Keratinocyte (primary cell): ENCODE measurements around the gene SCTR. TPM values are rescaled to one million over a fixed set of nuclear protein-coding genes. Genes with fewer than 3 reads are reported as not detected.

Source experiments
- DNase-seq: peaks from one replicate; pipeline ENCODE4 v3.0.0-alpha.2; 2011; ENCODE audit warnings: low read depth, missing footprints, low spot score
- FAIRE-seq: peaks from 2 replicates; lab custom pipeline; 2011; peaks lifted over from hg19 to GRCh38; lab: Jason Lieb, UNC
- H2AFZ ChIP-seq: 2 replicates; pipeline ENCODE4 v1.6.0; 2012; ENCODE audit warnings: low read length, control low read depth, inconsistent platforms; ENCODE audit not compliant: control insufficient read depth
- H3K27ac ChIP-seq: 2 replicates; pipeline ENCODE4 v1.5.1; 2011; ENCODE audit warnings: low read length; ENCODE audit not compliant: control insufficient read depth, insufficient read depth
- H3K27me3 ChIP-seq: 3 replicates; pipeline ENCODE4 v1.6.0; 2011; ENCODE audit warnings: low read length; ENCODE audit not compliant: control insufficient read depth, insufficient read depth; ENCODE audit errors: extremely low read depth
- H3K36me3 ChIP-seq, 2 experiments: 2 replicates in 1 of 2; 3 replicates in 1 of 2; pipeline ENCODE4 v1.5.1; 2011; ENCODE audit warnings: low read length in 2 of 2, mild to moderate bottlenecking in 1 of 2; ENCODE audit not compliant: control insufficient read depth in 2 of 2, insufficient read depth in 2 of 2; ENCODE audit errors: extremely low read depth in 1 of 2
- H3K4me1 ChIP-seq: 3 replicates; pipeline ENCODE4 v1.5.1; 2011; ENCODE audit warnings: low read length; ENCODE audit not compliant: control insufficient read depth, insufficient read depth; ENCODE audit errors: extremely low read depth
- H3K4me2 ChIP-seq: 3 replicates; pipeline ENCODE4 v1.6.0; 2011; ENCODE audit warnings: low read depth, low read length; ENCODE audit not compliant: control insufficient read depth, insufficient read depth; ENCODE audit errors: extremely low read depth
- H3K4me3 ChIP-seq, 3 experiments: fragments of 200-600 bp in 1 of 3; sonication (generic) in 1 of 3; 2 replicates in 2 of 3; 3 replicates in 1 of 3; pipeline ENCODE4 v1.5.1; 2011 to 2016; ENCODE audit warnings: low read length in 3 of 3, mild to moderate bottlenecking in 3 of 3, control low read depth in 2 of 3, inconsistent platforms in 1 of 3, low read depth in 1 of 3, mixed read lengths in 1 of 3, mixed run types in 1 of 3, moderate library complexity in 1 of 3; ENCODE audit not compliant: control insufficient read depth in 2 of 3, insufficient read depth in 2 of 3; ENCODE audit errors: extremely low read depth in 1 of 3
- H3K79me2 ChIP-seq: 2 replicates; pipeline ENCODE4 v1.6.0; 2012; ENCODE audit warnings: low read length; ENCODE audit not compliant: control insufficient read depth, insufficient read depth
- H3K9ac ChIP-seq: 3 replicates; pipeline ENCODE4 v1.6.0; 2011; ENCODE audit warnings: low read length; ENCODE audit not compliant: control insufficient read depth, insufficient read depth; ENCODE audit errors: extremely low read depth
- H3K9me1 ChIP-seq: 3 replicates; pipeline ENCODE4 v1.6.0; 2011; ENCODE audit warnings: low read length; ENCODE audit not compliant: control insufficient read depth, insufficient read depth; ENCODE audit errors: extremely low read depth
- H3K9me3 ChIP-seq: 2 replicates; pipeline ENCODE4 v1.5.1; 2012; ENCODE audit warnings: low read depth, low read length; ENCODE audit not compliant: control insufficient read depth
- H4K20me1 ChIP-seq: 3 replicates; pipeline ENCODE4 v1.6.0; 2011; ENCODE audit warnings: low read length; ENCODE audit not compliant: control insufficient read depth, insufficient read depth; ENCODE audit errors: extremely low read depth
- EZH2 ChIP-seq: IDR thresholded peaks from one replicate; pipeline ENCODE4 v1.6.1; 2012; ENCODE audit warnings: inconsistent platforms, mild to moderate bottlenecking, low read length, moderate library complexity
- dilution Hi-C: fragments of 300-500 bp; cut with MboI; formaldehyde crosslinking; loops from one replicate; pipeline ENCODE4 v1.7.0; 2020; ENCODE audit warnings: low sequenced_read_pairs; ENCODE audit not compliant: extremely low pct_ligation_motif_present
- polyA plus RNA-seq, 5 experiments: library from polyadenylated mRNA; depleted of rRNA in 3 of 5; stranded (reverse) in 3 of 5; stranded (forward) in 1 of 5; unstranded in 1 of 5; fragments of >200 nt; gene quantifications; 1 replicate in 1 of 5; 2 replicates in 3 of 5; 3 replicates in 1 of 5; pipeline versions ENCODE4 v1.2.1 to v1.2.3, GENCODE V29; 2011 to 2012; ENCODE audit warnings: missing spikeins in 2 of 5, low read depth in 1 of 5, low replicate concordance in 1 of 5
- TF ChIP-seq, protein P1 (sequence below), 3 experiments: IDR thresholded peaks in 1 of 3; conservative IDR thresholded peaks in 1 of 3; optimal IDR thresholded peaks in 1 of 3; 2 replicates in 2 of 3; 3 replicates in 1 of 3; pipeline versions ENCODE3 to v1.5.1; 2011; ENCODE audit warnings: low read length in 3 of 3, mild to moderate bottlenecking in 3 of 3, moderate library complexity in 2 of 3, control low read depth in 1 of 3, inconsistent platforms in 1 of 3; ENCODE audit not compliant: insufficient read depth in 2 of 3; ENCODE audit errors: extremely low read depth in 1 of 3

The SCTR gene
- polyA plus RNA-seq, 1 donor (not counting 4 experiments of a cell fraction or from before 2014, with no cell fraction given) = not detected

DNA sequence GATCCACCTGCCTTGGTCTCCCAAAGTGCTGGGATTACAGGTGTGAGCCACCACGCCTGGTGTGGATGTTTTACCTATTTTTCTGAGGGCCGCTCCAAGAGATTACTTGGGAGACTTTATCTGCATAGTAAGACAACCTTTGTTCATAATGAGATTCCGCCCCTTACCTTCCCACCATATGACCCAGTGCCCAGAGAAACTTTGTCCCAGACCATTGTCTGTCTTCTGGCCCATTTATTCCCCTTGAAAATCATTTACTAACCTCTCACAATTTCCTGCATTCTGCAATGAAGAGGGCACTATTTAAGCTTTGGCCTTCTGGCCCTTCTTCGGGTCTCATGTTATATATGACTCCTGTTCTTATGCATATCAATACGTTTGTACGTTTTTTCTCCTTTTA, 106.4 kb downstream of the SCTR start:
- no peaks in the 10 kb centered on the region for H4K20me1 ChIP-seq
- no peak overlapping the region for H3K4me3 ChIP-seq
- no peak overlapping the region for H3K9ac ChIP-seq
- H3K79me2 ChIP-seq = no peaks in the 10 kb centered on the region
- no peaks in the 10 kb centered on the region for H3K9me1 ChIP-seq
- H2AFZ ChIP-seq = no peak overlapping the region
- H3K4me1 ChIP-seq = peaks cover under 1% of the 10 kb centered on the region
- H3K27me3 ChIP-seq = no peaks in the 10 kb centered on the region
- FAIRE-seq = no peak
- no peak for DNase-seq
- no peak overlapping the region for H3K27ac ChIP-seq
- dilution Hi-C loops = no loop called here
- peaks cover 3% of the 10 kb centered on the region for H3K9me3 ChIP-seq
- H3K36me3 ChIP-seq = no peaks in the 10 kb centered on the region
- H3K4me2 ChIP-seq = no peak overlapping the region
- TF ChIP-seq, protein P1, sequence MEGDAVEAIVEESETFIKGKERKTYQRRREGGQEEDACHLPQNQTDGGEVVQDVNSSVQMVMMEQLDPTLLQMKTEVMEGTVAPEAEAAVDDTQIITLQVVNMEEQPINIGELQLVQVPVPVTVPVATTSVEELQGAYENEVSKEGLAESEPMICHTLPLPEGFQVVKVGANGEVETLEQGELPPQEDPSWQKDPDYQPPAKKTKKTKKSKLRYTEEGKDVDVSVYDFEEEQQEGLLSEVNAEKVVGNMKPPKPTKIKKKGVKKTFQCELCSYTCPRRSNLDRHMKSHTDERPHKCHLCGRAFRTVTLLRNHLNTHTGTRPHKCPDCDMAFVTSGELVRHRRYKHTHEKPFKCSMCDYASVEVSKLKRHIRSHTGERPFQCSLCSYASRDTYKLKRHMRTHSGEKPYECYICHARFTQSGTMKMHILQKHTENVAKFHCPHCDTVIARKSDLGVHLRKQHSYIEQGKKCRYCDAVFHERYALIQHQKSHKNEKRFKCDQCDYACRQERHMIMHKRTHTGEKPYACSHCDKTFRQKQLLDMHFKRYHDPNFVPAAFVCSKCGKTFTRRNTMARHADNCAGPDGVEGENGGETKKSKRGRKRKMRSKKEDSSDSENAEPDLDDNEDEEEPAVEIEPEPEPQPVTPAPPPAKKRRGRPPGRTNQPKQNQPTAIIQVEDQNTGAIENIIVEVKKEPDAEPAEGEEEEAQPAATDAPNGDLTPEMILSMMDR (optimal IDR thresholded peaks at IDR 0.05 in 1 of 3, IDR thresholded peaks at IDR 0.05 in 1 of 3, conservative IDR thresholded peaks at IDR 0.05 in 1 of 3; ENCODE audit: extremely low read depth in 1 of 3, insufficient read depth in 2 of 3, low read length in 3 of 3) = no peak
- TF ChIP-seq EZH2 = no peak

DNA sequence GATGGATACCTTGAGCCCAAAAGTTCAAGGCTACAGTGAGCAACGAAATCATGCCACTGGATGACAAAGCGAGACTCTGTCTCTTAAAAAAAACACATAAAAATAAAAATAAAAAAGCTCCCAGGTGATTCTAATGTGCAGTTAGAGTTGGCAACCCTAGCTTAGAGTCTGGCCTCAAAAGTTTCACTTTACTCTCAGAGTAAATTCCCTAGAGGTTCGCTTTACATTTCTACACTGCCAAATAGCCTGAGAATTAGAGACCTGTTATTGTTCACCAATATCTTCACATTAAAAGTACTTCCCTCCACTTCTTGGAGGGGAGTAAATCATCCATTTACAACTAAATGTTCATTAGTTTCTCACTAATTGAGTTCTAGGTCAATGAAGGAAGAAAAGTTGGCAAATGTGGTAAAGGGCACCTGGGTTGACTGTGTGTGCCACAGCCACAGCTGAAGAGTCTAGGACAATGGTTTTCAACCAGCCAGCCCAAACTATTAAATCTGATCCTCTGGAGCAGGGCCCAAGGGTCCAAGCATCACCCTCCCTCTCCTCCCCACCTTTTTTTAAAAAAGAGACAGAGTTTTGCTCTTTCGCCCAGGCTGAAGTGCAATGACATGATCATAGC, 107.9 kb downstream of the SCTR start:
- Histone ChIP-seq H3K79me2 (no peaks in the 10 kb centered on the region), H3K4me1 (no peaks in the 10 kb centered on the region), H2AFZ (no peak overlapping the region), H3K27me3 (no peaks in the 10 kb centered on the region), H3K9me1 (no peaks in the 10 kb centered on the region), H3K4me2 (no peak overlapping the region), H4K20me1 (no peaks in the 10 kb centered on the region), H3K36me3 (no peaks in the 10 kb centered on the region), H3K9me3 (peaks cover 3% of the 10 kb centered on the region), H3K4me3 (no peak overlapping the region), H3K27ac (no peak overlapping the region), H3K9ac (no peak overlapping the region)
- DNase-seq = no peak
- FAIRE-seq = no peak
- dilution Hi-C loops = no loop called here
- no peak for TF ChIP-seq EZH2
- TF ChIP-seq, protein P1 (optimal IDR thresholded peaks at IDR 0.05 in 1 of 3, IDR thresholded peaks at IDR 0.05 in 1 of 3, conservative IDR thresholded peaks at IDR 0.05 in 1 of 3; ENCODE audit: extremely low read depth in 1 of 3, insufficient read depth in 2 of 3, low read length in 3 of 3) = no peak
